WTC11 (cell line): ENCODE results near the gene ZNF253. TPM values are rescaled to one million over a fixed set of nuclear protein-coding genes. Genes with fewer than 3 reads are reported as not detected.

Experiments
- ATAC-seq: fragments of 200-7000 bp; cut with Tn5 transposase; 2 replicates; pipeline ENCODE4 v1.10.0; 2021; ENCODE audit warnings: mild to moderate bottlenecking, moderate library complexity
- CTCF ChIA-PET: fragments of 300-600 bp; sonication (Branson Sonifier 250); formaldehyde crosslinking; loops from one replicate; lab custom pipeline; 2021; ENCODE audit warnings: antibody characterized with exemption; lab: Charles Lee
- POLR2A ChIA-PET: fragments of 350-600 bp; sonication (Branson Sonifier 250); formaldehyde crosslinking; loops from one replicate; lab custom pipeline; 2021; ENCODE audit warnings: antibody characterized with exemption; lab: Charles Lee
- DNase-seq: peaks from one replicate; pipeline ENCODE4 v3.0.0; 2021; ENCODE audit warnings: low spot score
- H3K27ac Mint-ChIP-seq: 2 replicates; pipeline ENCODE4 v1.8.0; 2021; ENCODE audit warnings: mixed read lengths
- H3K27me3 Mint-ChIP-seq: 2 replicates; pipeline ENCODE4 v1.8.0; 2021; ENCODE audit warnings: low read depth, mild to moderate bottlenecking, moderate library complexity, mixed read lengths
- H3K36me3 Mint-ChIP-seq: 2 replicates; pipeline ENCODE4 v1.8.0; 2021; ENCODE audit warnings: mixed read lengths
- H3K4me1 Mint-ChIP-seq: 2 replicates; pipeline ENCODE4 v1.8.0; 2022; ENCODE audit warnings: mixed read lengths
- H3K4me3 Mint-ChIP-seq: 2 replicates; pipeline ENCODE4 v1.8.0; 2021; ENCODE audit warnings: mild to moderate bottlenecking, moderate library complexity, mixed read lengths
- H3K9me3 Mint-ChIP-seq: 2 replicates; pipeline ENCODE4 v1.8.0; 2021; ENCODE audit warnings: mixed read lengths
- CREM ChIP-seq: sonication (generic); formaldehyde crosslinking; IDR thresholded peaks from 2 replicates; pipeline ENCODE4 v1.8.1; 2022; ENCODE audit warnings: mild to moderate bottlenecking, missing genetic modification reagents, moderate library complexity
- E2F5 ChIP-seq: sonication (generic); formaldehyde crosslinking; IDR thresholded peaks from 2 replicates; pipeline ENCODE4 v1.8.1; 2022; ENCODE audit warnings: mild to moderate bottlenecking, moderate library complexity, missing genetic modification reagents
- GABPB1 ChIP-seq: sonication (generic); formaldehyde crosslinking; IDR thresholded peaks from 2 replicates; pipeline ENCODE4 v1.8.1; 2023; ENCODE audit warnings: mild to moderate bottlenecking, missing genetic modification reagents
- GTF2I ChIP-seq: fragments of 250-450 bp; sonication (Bioruptor Pico); conservative IDR thresholded peaks from 2 replicates; pipeline ENCODE4 v1.4.0; 2021; ENCODE audit warnings: mild to moderate bottlenecking
- IRF1 ChIP-seq: sonication (generic); formaldehyde crosslinking; IDR thresholded peaks from 2 replicates; pipeline ENCODE4 v1.8.0; 2023; ENCODE audit warnings: missing genetic modification reagents
- NFYB ChIP-seq: sonication (generic); formaldehyde crosslinking; conservative IDR thresholded peaks from 2 replicates; pipeline ENCODE4 v1.8.0; 2022; ENCODE audit warnings: low read depth, missing genetic modification reagents
- NR2C2 ChIP-seq: sonication (generic); formaldehyde crosslinking; IDR thresholded peaks from 2 replicates; pipeline ENCODE4 v1.8.0; 2022; ENCODE audit warnings: mild to moderate bottlenecking, missing genetic modification reagents
- NR3C1 ChIP-seq: sonication (generic); formaldehyde crosslinking; conservative IDR thresholded peaks from 2 replicates; pipeline ENCODE4 v1.8.1; 2023; ENCODE audit warnings: low read depth, mild to moderate bottlenecking, missing genetic modification reagents
- SOX15 ChIP-seq: fragments of 250-450 bp; sonication (Bioruptor Pico); IDR thresholded peaks from 2 replicates; pipeline ENCODE4 v1.9.0; 2021; ENCODE audit warnings: mild to moderate bottlenecking
- ZNF281 ChIP-seq: sonication (generic); formaldehyde crosslinking; IDR thresholded peaks from 2 replicates; pipeline ENCODE4 v1.8.0; 2023; ENCODE audit warnings: mild to moderate bottlenecking, missing genetic modification reagents
- ZNF423 ChIP-seq: fragments of 250-450 bp; sonication (Bioruptor Pico); IDR thresholded peaks from 2 replicates; pipeline ENCODE4 v2.1.2; 2022; ENCODE audit warnings: mild to moderate bottlenecking, moderate library complexity
- total RNA-seq: library from RNA; stranded (reverse); gene quantifications from 3 replicates; pipeline ENCODE4 v1.2.3, GENCODE V29; 2021

Gene ZNF253
- total RNA-seq, 1 experiment from 2014 or later = 43.6 TPM

GRCh38 chr19:19938449-19938848 lies 72.8 kb downstream of the ZNF253 start:
- CTCF ChIA-PET = interaction anchor here (1.1 kb wide), 1 partner anchor 406 kb away, joined by 3 read pairs; no protein-coding TSS in a partner anchor
- H3K9me3 Mint-ChIP-seq = peaks cover 49% of the 10 kb centered on the region
- no peak for DNase-seq
- H3K4me1 Mint-ChIP-seq = peaks cover 9% of the 10 kb centered on the region
- H3K27ac Mint-ChIP-seq = no peak overlapping the region
- TF ChIP-seq NR2C2 (CRISPR knock-in tag) (no peak), NFYB (no peak), NR3C1 (no peak), GABPB1 (CRISPR knock-in tag) (no peak), CREM (CRISPR knock-in tag) (no peak), E2F5 (CRISPR knock-in tag) (no peak), GTF2I (no peak), ZNF281 (CRISPR knock-in tag) (no peak)
- TF ChIP-seq, all 79 proteins: peak for 0
- Mint-ChIP-seq H3K36me3 (peaks cover 35% of the 10 kb centered on the region), H3K27me3 (peaks cover 6% of the 10 kb centered on the region), H3K4me3 (no peak overlapping the region)
- ATAC-seq = no peak; the same call in 1 of the 2 replicates
- POLR2A ChIA-PET = interaction anchor here (0.6 to 1.1 kb wide), 2 partner anchors 19 to 223 kb away, joined by 3 read pairs; no protein-coding TSS in a partner anchor

GRCh38 chr19:19943848-19944582 lies 78.3 kb downstream of the ZNF253 start:
- POLR2A ChIA-PET = no interaction called here
- H3K4me1 Mint-ChIP-seq = peaks cover 6% of the 10 kb centered on the region; the same call in 1 of the 2 replicates
- H3K36me3 Mint-ChIP-seq = no peaks in the 10 kb centered on the region
- no peak for TF ChIP-seq NFYB
- TF ChIP-seq IRF1 = no peak
- TF ChIP-seq GABPB1 (CRISPR knock-in tag) = no peak
- no peak for TF ChIP-seq SOX15 (CRISPR knock-in tag)
- TF ChIP-seq ZNF423 (CRISPR knock-in tag) = no peak
- TF ChIP-seq GTF2I = no peak
- ATAC-seq = no peak
- H3K27me3 Mint-ChIP-seq = peaks cover 7% of the 10 kb centered on the region
- no peak for DNase-seq
- H3K27ac Mint-ChIP-seq = no peak overlapping the region
- peaks cover 6% of the 10 kb centered on the region for H3K9me3 Mint-ChIP-seq
- CTCF ChIA-PET = no interaction called here
- H3K4me3 Mint-ChIP-seq = no peak overlapping the region

Other genes with a start within 250 kb of the ZNF253 start
- gene PBX4, start 247.2 kb upstream of the ZNF253 start, total RNA-seq = 3.2 to 4.5 TPM (median 3.5 TPM) in 3 replicates
- 42.9 to 45.1 TPM (median 44.5 TPM) in 3 replicates for gene LPAR2, start 237.7 kb upstream of the ZNF253 start, total RNA-seq
- 19.8 to 23.0 TPM (median 21.9 TPM) in 3 replicates for gene GMIP, start 222.2 kb upstream of the ZNF253 start, total RNA-seq
- 63.4 to 82.6 TPM (median 64.3 TPM) in 3 replicates for gene ATP13A1, start 202.2 kb upstream of the ZNF253 start, total RNA-seq
- 51.3 to 54.0 TPM (median 51.4 TPM) in 3 replicates for gene ZNF101, start 197.0 kb upstream of the ZNF253 start, total RNA-seq
- 5.7 to 6.6 TPM (median 6.6 TPM) in 3 replicates for gene ZNF14, start 132.8 kb upstream of the ZNF253 start, total RNA-seq
- gene ZNF506, start 44.1 kb upstream of the ZNF253 start, total RNA-seq = 15.7 to 20.8 TPM (median 17.9 TPM) in 3 replicates
- 37.8 to 47.4 TPM (median 41.7 TPM) in 3 replicates for gene ZNF93, start 35.1 kb downstream of the ZNF253 start, total RNA-seq
- gene ZNF682, start 173.6 kb downstream of the ZNF253 start, total RNA-seq = 20.5 to 25.4 TPM (median 20.8 TPM) in 3 replicates
- 112 to 114 TPM (median 114 TPM) in 3 replicates for gene ZNF90, start 212.1 kb downstream of the ZNF253 start, total RNA-seq